Dendritic cell treated with granulocyte-macrophage colony-stimulating factor and Interleukin-4, amounts not matched to agents 40 ng/mL and 50 ng/mL, for 4 days (primary cell): ENCODE data around the gene DLGAP3.
A peak's percentile ranks its signal among the peaks of the same experiment; 100 is the strongest.
"Not testable (repeated sequence)": the region's sequence is repeated elsewhere in the genome, so short reads cannot be mapped to it uniquely, and the experiment has no call there.

ENCODE experiments used
- H3K27ac Mint-ChIP-seq: one replicate; pipeline ENCODE4 v1.8.0; 2022; ENCODE audit warnings: mild to moderate bottlenecking, mixed read lengths
- H3K27me3 Mint-ChIP-seq: one replicate; pipeline ENCODE4 v1.8.0; 2022; ENCODE audit warnings: mild to moderate bottlenecking, mixed read lengths
- H3K36me3 Mint-ChIP-seq: one replicate; pipeline ENCODE4 v1.8.0; 2022; ENCODE audit warnings: low read depth, mixed read lengths
- H3K4me1 Mint-ChIP-seq: one replicate; pipeline ENCODE4 v1.8.0; 2022; ENCODE audit warnings: low read depth, mixed read lengths
- H3K4me3 Mint-ChIP-seq: one replicate; pipeline ENCODE4 v1.8.0; 2022; ENCODE audit warnings: mild to moderate bottlenecking, moderate library complexity, mixed read lengths
- H3K9me3 Mint-ChIP-seq: one replicate; pipeline ENCODE4 v1.8.0; 2022; ENCODE audit warnings: mixed read lengths
- intact Hi-C: fragments of 100-400 bp; cut with micrococcal nuclease; formaldehyde crosslinking; loops from one replicate; pipeline ENCODE4 v1.15.0; 2022

Gene DLGAP3

GRCh38 chr1:34965597-34965996 lies 36.1 kb upstream of the DLGAP3 start:
- Mint-ChIP-seq H3K4me3 (no peak overlapping the region), H3K9me3 (no peaks in the 10 kb centered on the region), H3K36me3 (no peaks in the 10 kb centered on the region), H3K4me1 (no peaks in the 10 kb centered on the region), H3K27me3 (peaks cover 2% of the 10 kb centered on the region), H3K27ac (no peak overlapping the region)
- intact Hi-C loops, result no loop called here

GRCh38 chr1:34950428-34950827 lies 21.0 kb upstream of the DLGAP3 start:
- intact Hi-C loops, result no loop called here
- Mint-ChIP-seq H3K9me3 (no peaks in the 10 kb centered on the region), H3K36me3 (no peaks in the 10 kb centered on the region), H3K4me1 (no peaks in the 10 kb centered on the region), H3K27me3 (peaks cover 19% of the 10 kb centered on the region), H3K27ac (no peak overlapping the region), H3K4me3 (no peak overlapping the region)

DNA sequence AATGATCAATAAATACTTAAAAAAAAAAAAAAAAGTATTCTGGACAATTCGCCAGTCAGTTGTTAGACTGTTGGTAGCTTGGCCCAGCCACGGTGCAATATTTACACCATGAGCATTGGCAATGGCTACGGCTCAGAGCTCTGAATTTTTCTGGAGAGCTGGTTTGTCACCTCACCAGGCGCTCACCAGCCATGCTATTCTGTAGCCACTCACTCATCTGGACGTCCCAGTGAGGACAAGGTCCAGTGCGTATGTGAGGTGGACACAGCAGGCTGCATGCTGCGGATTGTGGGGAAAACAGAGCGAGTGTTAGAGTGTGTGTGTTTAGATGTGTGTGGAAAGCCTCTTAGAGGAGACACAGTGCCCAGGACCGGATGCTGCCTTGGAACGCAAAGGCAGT lies 19.3 kb upstream of the DLGAP3 start:
- H3K4me3 Mint-ChIP-seq, H3K4me1 Mint-ChIP-seq, intact Hi-C loops, H3K27ac Mint-ChIP-seq, H3K9me3 Mint-ChIP-seq, H3K36me3 Mint-ChIP-seq: not testable (repeated sequence)
- H3K27me3 Mint-ChIP-seq, result peaks cover 20% of the 10 kb centered on the region

DNA sequence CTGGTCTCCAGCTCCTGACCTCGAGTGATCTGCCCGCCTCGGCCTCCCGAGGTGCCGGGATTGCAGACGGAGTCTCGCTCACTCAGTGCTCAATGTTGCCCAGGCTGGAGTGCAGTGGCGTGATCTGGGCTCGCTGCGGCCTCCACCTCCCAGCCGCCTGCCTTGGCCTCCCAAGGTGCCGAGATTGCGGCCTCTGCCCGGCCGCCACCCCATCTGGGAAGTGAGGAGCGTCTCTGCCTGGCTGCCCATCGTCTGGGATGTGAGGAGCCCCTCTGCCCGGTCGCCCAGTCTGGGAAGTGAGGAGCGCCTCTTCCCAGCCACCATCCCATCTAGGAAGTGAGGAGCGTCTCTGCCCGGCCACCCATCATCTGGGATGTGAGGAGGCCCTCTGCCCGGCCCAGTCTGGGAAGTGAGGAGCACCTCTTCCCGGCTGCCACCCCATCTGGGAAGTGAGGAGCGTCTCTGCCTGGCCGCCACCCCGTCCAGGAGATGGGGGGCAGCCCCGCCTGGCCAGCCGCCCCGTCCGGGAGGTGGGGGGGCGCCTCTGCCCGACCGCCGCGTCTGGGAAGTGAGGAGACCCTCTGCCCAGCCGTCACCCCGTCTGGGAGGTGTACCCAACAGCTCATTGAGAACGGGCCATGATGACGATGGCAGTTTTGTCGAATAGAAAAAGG lies 18.3 kb upstream of the DLGAP3 start:
- H3K4me3 Mint-ChIP-seq, H3K27ac Mint-ChIP-seq, H3K9me3 Mint-ChIP-seq, H3K4me1 Mint-ChIP-seq, intact Hi-C loops, H3K36me3 Mint-ChIP-seq: not testable (repeated sequence)
- peaks cover 19% of the 10 kb centered on the region for H3K27me3 Mint-ChIP-seq

- intact Hi-C loops, result no loop called here
Observed at GRCh38 chr1:34946211-34946610, 16.8 kb upstream of the DLGAP3 start.

DNA sequence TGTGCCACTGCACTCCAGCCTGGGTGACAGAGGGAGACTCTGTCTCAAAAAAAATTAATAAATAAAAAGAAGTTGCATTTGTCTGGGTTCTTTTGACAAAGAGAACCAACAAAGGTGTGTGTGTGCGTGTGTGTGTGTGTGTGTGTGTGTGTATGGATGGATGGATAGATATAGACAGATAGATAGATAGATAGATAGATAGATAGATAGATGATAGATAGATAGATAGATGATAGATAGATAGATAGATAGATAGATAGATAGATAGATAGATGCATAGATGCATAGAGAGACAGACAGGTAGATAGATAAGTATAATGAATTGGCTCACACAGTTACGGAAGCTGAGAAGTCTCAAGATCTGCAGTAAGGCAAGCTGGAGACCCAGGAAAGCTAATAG lies 12.3 kb upstream of the DLGAP3 start:
- H3K4me1 Mint-ChIP-seq, H3K36me3 Mint-ChIP-seq, intact Hi-C loops, H3K9me3 Mint-ChIP-seq, H3K4me3 Mint-ChIP-seq, H3K27ac Mint-ChIP-seq: not testable (repeated sequence)
- peaks cover 27% of the 10 kb centered on the region for H3K27me3 Mint-ChIP-seq

More at GRCh38 chr1:34946211-34946610, 16.8 kb upstream of the DLGAP3 start:
- Mint-ChIP-seq H3K36me3 (no peaks in the 10 kb centered on the region), H3K27ac (no peak overlapping the region), H3K27me3 (peaks cover 15% of the 10 kb centered on the region), H3K9me3 (no peaks in the 10 kb centered on the region), H3K4me1 (no peaks in the 10 kb centered on the region), H3K4me3 (no peak overlapping the region)

GRCh38 chr1:34930702-34931071 lies 1.2 kb upstream of the DLGAP3 start:
- intact Hi-C loops, result no loop called here
- H3K4me3 Mint-ChIP-seq, result no peak overlapping the region

GRCh38 chr1:34929853-34930701 lies 627 bp upstream of the DLGAP3 start:
- intact Hi-C loops, result no loop called here
- Mint-ChIP-seq H3K27ac (no peak overlapping the region), H3K4me1 (peaks cover 7% of the 10 kb centered on the region), H3K36me3 (no peaks in the 10 kb centered on the region), H3K4me3 (no peak overlapping the region), H3K27me3 (peaks cover 76% of the 10 kb centered on the region), H3K9me3 (no peaks in the 10 kb centered on the region)

More at GRCh38 chr1:34930702-34931071, 1.2 kb upstream of the DLGAP3 start:
- no peaks in the 10 kb centered on the region for H3K36me3 Mint-ChIP-seq
- H3K27ac Mint-ChIP-seq, result no peak overlapping the region
- H3K27me3 Mint-ChIP-seq, result peaks cover 76% of the 10 kb centered on the region
- no peaks in the 10 kb centered on the region for H3K9me3 Mint-ChIP-seq
- H3K4me1 Mint-ChIP-seq, result peaks cover 7% of the 10 kb centered on the region

DNA sequence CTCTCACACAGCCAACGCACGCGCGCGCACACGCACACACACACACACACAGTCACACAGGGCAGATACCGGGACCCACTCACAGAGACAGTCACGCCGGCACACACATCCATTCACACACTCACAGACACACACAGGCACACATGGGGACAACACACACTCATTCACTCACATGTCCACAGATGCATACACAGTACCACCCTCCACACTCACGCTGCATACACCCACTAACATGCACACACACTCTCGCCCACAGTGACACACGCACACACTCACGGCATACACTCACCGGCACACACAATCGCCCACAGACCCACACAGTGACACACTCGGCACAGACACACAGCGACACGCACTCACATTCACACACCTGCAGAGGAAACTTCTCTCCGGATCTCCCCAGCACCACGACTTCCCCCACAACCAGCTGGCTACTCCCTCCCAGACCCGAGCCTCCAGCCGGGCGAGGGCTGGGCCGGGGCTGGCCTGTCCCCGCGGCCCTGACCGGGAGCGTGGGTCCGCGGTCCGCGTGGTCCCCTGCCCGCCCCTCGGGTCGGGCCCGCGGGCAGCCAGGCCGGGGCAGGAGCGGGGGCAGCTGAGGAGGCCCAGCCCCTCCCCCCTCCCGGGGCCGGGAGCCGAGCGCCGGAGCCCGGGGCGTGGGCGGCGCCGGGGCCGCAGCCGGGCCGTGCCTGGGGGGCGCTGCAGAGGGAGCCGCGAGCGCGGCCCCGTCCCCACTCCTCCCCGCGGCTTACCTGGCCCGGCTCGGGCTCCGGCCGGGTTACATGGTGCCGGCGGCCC lies 552 bp downstream of the DLGAP3 start:
- Mint-ChIP-seq H3K27me3 (peaks cover 86% of the 10 kb centered on the region), H3K4me1 (peaks cover 18% of the 10 kb centered on the region), H3K4me3 (peak overlapping the region; percentile 35), H3K36me3 (no peaks in the 10 kb centered on the region), H3K27ac (no peak overlapping the region), H3K9me3 (no peaks in the 10 kb centered on the region)
- intact Hi-C loops, result no loop called here

- Mint-ChIP-seq H3K36me3 (no peaks in the 10 kb centered on the region), H3K27ac (no peak overlapping the region), H3K9me3 (no peaks in the 10 kb centered on the region), H3K4me1 (peaks cover 25% of the 10 kb centered on the region), H3K4me3 (no peak overlapping the region), H3K27me3 (peaks cover 89% of the 10 kb centered on the region)
- intact Hi-C loops, result no loop called here
Observed at GRCh38 chr1:34928066-34928696, 1.3 kb downstream of the DLGAP3 start.

DNA sequence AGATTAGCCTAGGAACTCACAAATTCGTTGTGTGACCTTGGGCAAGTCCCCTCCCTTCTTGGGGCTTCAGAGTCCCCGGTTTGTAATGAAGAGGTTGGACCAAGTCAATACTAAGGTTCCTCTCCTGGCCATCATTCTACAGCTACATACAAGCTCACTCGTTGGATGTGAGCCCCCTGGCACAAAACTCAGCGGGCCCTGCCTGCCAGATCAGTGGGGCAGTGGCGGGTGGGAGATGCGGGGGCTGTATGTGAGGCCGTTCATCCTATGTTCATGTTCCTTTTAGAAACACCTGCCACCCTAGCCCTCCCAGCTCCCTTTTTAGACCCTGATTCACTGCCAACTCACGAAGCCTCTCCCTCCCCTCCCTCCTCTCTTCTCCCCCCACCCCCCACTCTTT lies 2.1 kb downstream of the DLGAP3 start:
- Mint-ChIP-seq H3K4me1 (peaks cover 32% of the 10 kb centered on the region), H3K36me3 (no peaks in the 10 kb centered on the region), H3K27me3 (peaks cover 89% of the 10 kb centered on the region), H3K9me3 (no peaks in the 10 kb centered on the region), H3K27ac (no peak overlapping the region), H3K4me3 (no peak overlapping the region)
- intact Hi-C loops, result no loop called here

DNA sequence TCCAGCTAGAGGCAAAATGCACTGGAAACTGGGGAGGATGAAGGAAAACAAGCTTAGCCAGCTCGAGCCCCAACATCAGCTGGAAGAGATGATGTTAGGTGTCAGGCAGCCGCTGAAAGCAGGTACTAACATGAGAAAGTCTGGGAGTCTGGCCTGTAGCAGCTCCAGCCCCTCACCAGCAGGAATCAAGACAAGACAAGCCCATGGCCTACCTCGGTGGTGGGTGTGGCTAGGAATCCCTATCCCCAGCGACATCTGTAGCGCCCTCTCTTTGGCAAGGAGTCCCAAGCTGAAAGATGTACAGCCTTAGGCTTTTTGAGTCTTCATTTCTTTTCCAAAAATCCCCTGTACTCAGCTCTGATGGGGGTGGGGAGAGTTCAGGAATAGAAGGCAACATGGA lies 2.6 kb downstream of the DLGAP3 start:
- Mint-ChIP-seq H3K36me3 (no peaks in the 10 kb centered on the region), H3K9me3 (no peaks in the 10 kb centered on the region), H3K4me3 (no peak overlapping the region), H3K27ac (no peak overlapping the region), H3K4me1 (peaks cover 32% of the 10 kb centered on the region), H3K27me3 (peaks cover 88% of the 10 kb centered on the region)
- intact Hi-C loops, result no loop called here

DNA sequence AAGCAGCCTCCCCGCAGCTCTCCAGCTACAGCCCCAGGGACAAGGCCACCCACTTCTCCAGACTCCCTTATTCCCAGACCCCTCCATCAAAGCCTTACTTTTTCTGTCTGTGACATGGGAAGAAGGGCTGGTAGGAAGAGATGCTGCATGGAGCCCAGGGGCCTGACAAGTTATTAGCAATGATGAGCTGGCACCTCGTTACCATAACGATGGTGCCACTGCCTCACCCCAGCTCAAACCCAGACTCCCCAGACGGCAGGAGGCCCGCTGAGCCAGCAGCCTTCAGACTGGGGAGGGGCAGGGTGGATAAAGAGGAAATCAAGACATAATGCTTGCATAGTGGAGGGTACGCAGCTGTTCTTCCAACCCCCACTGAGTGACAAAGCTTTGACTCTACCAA lies 3.3 kb downstream of the DLGAP3 start:
- intact Hi-C loops, result no loop called here
- Mint-ChIP-seq H3K4me1 (peaks cover 32% of the 10 kb centered on the region), H3K4me3 (no peak overlapping the region), H3K27ac (no peak overlapping the region), H3K36me3 (no peaks in the 10 kb centered on the region), H3K27me3 (peaks cover 85% of the 10 kb centered on the region), H3K9me3 (no peaks in the 10 kb centered on the region)

- Mint-ChIP-seq H3K9me3 (no peaks in the 10 kb centered on the region), H3K27me3 (peaks cover 83% of the 10 kb centered on the region), H3K4me3 (no peak overlapping the region), H3K4me1 (peaks cover 32% of the 10 kb centered on the region), H3K27ac (no peak overlapping the region), H3K36me3 (no peaks in the 10 kb centered on the region)
- intact Hi-C loops, result no loop called here
Observed at GRCh38 chr1:34925730-34926129, 3.7 kb downstream of the DLGAP3 start.
